Panc1 (cell line): ENCODE data around the gene HOXC11.

Experiments
- POLR2AphosphoS5 ChIP-seq: IDR thresholded peaks from 2 replicates; pipeline ENCODE4 v1.6.1; 2012; ENCODE audit warnings: mild to moderate bottlenecking, low read depth, low read length, moderate library complexity
- TF ChIP-seq, protein P1 (sequence below): fragments of 450-650 bp; IDR thresholded peaks from 2 replicates; pipeline ENCODE4 v1.5.1; 2017; ENCODE audit warnings: mild to moderate bottlenecking

DNA sequence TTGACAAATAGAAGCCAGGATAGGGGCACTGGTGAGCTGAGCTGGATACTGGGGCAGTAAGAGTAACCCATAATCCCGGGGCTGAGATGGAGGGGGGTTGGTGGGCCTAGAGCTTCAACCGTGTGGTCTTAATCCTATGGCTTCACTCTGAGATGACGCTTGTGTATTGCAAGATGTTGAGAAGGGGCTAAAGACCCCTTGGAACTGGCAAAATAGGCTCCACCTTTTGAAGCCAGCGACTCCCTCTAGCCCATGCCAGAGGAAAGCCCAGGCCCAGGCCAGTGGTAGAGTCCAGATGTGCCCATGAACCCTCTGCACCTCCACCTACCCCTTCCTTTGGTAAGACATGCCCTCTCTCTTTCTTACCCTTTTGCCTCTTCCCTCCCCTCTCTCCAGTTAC lies 13.6 kb upstream of the HOXC11 start:
- TF ChIP-seq, protein P1, sequence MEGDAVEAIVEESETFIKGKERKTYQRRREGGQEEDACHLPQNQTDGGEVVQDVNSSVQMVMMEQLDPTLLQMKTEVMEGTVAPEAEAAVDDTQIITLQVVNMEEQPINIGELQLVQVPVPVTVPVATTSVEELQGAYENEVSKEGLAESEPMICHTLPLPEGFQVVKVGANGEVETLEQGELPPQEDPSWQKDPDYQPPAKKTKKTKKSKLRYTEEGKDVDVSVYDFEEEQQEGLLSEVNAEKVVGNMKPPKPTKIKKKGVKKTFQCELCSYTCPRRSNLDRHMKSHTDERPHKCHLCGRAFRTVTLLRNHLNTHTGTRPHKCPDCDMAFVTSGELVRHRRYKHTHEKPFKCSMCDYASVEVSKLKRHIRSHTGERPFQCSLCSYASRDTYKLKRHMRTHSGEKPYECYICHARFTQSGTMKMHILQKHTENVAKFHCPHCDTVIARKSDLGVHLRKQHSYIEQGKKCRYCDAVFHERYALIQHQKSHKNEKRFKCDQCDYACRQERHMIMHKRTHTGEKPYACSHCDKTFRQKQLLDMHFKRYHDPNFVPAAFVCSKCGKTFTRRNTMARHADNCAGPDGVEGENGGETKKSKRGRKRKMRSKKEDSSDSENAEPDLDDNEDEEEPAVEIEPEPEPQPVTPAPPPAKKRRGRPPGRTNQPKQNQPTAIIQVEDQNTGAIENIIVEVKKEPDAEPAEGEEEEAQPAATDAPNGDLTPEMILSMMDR = no peak
- no peak for TF ChIP-seq POLR2AphosphoS5
